VCaP (cell line): ENCODE data around the gene LGI2.

Experiments used
- H3K27ac ChIP-seq: fragments of 450-650 bp; 2 replicates; pipeline ENCODE4 v1.5.1; 2017
- TF ChIP-seq, protein P1 (sequence below): fragments of 450-650 bp; conservative IDR thresholded peaks from 2 replicates; pipeline ENCODE4 v1.5.1; 2017; ENCODE audit warnings: mild to moderate bottlenecking, moderate library complexity

Gene LGI2

DNA sequence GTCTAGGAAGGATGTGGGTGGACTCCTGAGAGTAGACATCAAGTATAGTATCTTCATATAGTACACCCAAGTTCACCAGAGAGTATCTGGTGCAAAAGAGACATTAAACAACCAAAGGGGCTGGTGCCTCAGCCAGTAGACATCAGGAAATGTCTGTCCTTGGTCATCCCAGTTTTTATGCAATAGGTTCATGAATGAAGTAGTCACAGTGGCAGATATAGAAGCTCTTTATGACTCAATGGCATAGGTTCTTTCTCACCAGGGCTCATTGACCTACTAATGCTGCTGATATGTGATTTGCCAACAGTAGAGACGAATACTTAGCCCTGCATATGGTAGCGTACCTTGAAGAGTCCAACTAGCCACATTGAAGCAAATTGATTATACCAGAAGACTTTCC, 72.9 kb downstream of the LGI2 start:
- no peak overlapping the region for H3K27ac ChIP-seq
- TF ChIP-seq, protein P1, sequence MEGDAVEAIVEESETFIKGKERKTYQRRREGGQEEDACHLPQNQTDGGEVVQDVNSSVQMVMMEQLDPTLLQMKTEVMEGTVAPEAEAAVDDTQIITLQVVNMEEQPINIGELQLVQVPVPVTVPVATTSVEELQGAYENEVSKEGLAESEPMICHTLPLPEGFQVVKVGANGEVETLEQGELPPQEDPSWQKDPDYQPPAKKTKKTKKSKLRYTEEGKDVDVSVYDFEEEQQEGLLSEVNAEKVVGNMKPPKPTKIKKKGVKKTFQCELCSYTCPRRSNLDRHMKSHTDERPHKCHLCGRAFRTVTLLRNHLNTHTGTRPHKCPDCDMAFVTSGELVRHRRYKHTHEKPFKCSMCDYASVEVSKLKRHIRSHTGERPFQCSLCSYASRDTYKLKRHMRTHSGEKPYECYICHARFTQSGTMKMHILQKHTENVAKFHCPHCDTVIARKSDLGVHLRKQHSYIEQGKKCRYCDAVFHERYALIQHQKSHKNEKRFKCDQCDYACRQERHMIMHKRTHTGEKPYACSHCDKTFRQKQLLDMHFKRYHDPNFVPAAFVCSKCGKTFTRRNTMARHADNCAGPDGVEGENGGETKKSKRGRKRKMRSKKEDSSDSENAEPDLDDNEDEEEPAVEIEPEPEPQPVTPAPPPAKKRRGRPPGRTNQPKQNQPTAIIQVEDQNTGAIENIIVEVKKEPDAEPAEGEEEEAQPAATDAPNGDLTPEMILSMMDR: no peak

DNA sequence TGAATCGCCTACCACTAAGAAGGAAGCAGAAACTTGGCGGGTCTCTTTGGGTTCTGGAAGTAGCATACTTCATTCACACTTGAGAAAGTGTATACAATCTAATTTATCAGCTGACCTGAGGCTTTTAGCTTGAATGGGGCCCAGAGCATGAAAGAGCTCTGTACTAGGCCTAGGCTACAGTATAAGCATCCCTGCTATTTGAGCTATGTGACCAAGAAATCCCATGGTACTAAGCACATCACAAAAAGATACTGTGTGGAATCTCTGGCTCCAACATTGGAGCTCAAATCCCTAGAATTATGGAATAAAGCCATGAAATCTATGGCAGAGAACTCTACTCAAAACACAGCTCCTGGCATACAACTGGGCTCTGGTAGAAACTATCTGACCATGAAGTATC, 74.0 kb downstream of the LGI2 start:
- H3K27ac ChIP-seq: no peak overlapping the region
- TF ChIP-seq, protein P1: no peak

DNA sequence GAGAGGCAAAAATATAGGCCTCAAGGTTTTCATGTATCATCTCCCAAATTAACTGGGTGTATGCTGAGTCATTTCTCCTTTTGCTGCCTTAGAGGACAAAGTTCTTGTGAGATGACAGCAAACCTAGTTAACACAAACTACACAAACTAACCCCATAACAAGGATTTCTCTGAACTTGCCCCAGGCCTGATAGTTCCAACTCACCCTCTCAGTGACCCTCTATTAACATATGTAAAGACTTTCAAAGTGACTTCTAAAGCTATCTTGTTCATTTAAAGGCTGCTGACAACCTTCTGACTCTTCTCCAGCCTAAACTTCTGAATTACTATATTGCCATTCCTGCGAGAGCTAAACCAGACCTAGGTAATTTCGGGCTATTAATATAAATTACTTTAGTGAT, 74.7 kb downstream of the LGI2 start:
- no peak overlapping the region for H3K27ac ChIP-seq
- TF ChIP-seq, protein P1: no peak

DNA sequence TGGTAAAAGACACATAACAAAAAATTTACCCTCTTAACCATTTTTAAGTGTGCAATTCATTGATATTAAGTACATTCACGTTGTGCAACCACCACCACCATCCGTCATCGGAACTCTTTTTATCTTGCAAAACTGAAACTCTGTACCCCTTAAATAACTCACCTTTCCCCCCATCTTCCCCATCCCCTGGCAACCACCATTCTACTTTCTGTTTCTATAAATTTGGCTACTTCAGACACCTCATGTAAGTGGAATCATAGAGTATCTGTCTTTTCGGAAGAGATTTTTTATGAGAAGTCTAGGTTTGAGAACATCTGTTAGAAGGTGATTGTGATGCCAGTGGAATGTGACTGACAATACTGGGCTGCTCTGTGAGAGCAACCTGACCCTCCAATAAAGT, 78.1 kb downstream of the LGI2 start:
- TF ChIP-seq, protein P1: no peak
- no peak overlapping the region for H3K27ac ChIP-seq

DNA sequence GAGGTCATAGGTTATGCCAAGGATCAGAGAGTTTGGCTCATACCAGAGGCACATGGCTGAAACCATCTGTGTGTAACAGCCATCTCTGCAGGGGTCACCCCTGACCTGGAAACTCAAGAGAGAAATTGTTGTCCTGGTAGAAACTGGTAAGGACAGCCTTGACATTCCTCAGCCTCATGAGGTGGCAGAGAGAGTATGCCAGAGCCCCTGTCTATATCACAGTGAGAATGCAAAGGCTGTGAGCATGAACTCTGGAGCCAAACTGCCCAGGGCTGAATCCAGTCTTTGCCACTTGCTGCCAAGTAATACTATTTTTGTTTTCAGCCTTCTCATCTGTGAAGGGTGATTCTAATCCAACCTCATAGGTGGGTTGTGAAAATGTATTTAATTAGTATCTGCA, 80.8 kb downstream of the LGI2 start:
- TF ChIP-seq, protein P1: no peak

More for the DNA sequence above, 80.8 kb downstream of the LGI2 start:
- no peak overlapping the region for H3K27ac ChIP-seq
